ENCODE results near the gene CHKA.

- TF ChIP-seq POLR2AphosphoS5 (IDR thresholded peaks at IDR 0.05; ENCODE audit: low read depth) (no peak), REST (IDR thresholded peaks at IDR 0.05; ENCODE audit: insufficient replicate concordance, low read depth) (no peak), CTCF (IDR thresholded peaks at IDR 0.05; ENCODE audit: insufficient read depth, low read length) (no peak), GABPA (IDR thresholded peaks at IDR 0.05; ENCODE audit: low read depth) (no peak), SPI1 (IDR thresholded peaks at IDR 0.05; ENCODE audit: borderline replicate concordance, low read depth) (no peak)
Measured at GRCh38 chr11:68169442-68169841, 48.3 kb upstream of the CHKA start.

All from HL-60 (cell line).